GM08714 (cell line): ENCODE data around the gene TGM1.
"Not testable (repeated sequence)": the region's sequence is repeated elsewhere in the genome, so short reads cannot be mapped to it uniquely, and the experiment has no call there.

Source experiments
- H3K4me3 ChIP-seq: fragments of 200-500 bp; sonication (Bioruptor generic); 2 replicates; pipeline ENCODE4 v1.5.1; 2014; ENCODE audit warnings: mild to moderate bottlenecking, low read length, inconsistent platforms
- ZNF274 ChIP-seq: IDR thresholded peaks from 2 replicates; pipeline ENCODE4 v1.6.1; 2012; ENCODE audit warnings: mild to moderate bottlenecking, low read depth, low read length

The TGM1 gene

DNA sequence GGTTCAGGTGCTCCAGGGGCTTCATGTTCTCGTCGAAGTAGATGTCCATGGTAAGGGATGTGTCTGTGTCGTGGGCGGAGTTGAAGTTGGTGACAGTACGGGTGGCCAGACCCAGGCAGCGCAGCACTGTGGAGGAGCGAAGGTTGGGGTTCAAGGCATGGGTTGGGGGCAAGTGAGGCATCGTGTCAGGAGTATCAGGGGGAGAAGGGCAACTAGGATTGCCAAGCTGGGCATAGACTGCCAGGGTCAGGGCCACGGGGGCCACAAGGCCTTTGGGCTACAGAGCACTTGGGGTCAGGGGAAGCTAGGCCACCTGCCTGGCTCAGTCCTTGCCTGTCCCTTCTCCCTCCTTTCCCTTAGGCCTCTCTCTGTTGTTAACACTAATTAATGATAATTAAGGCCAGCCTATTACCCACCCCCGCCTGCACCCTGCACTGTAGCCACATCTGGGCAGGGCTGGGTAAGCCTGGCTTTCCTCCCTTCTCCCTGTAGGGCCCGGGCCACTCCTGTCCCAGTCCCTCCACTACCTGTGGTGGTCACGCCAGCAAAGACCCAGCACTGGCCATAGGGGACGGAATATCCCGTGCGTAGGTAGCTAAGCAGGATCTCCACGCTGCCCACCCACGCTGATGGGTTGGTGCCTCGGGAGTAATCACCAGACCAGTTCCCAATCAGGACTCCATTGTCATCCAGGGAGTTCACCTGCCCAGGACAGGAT, 4.3 kb downstream of the TGM1 start:
- no peak overlapping the region for H3K4me3 ChIP-seq
- TF ChIP-seq ZNF274, result no peak

DNA sequence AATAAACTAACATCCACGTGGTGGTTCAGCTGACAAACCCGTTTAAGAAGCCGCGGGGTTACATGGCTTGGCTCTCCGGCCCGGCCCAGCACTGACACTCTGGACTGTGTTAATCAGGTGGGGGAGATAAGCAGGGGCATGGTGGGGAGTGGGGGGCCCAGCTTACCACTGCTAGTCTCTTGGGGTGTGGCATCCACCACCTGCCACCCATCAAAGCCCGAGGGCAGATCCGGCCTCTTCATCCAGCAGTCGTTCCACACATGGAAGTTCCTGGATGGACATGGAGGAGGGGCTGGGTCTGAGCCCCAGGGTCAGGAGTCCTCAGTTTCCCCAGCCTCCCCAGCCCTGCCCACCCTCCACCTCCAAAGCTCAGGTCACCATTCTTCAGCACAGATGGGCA, 4.9 kb downstream of the TGM1 start:
- no peak overlapping the region for H3K4me3 ChIP-seq
- no peak for TF ChIP-seq ZNF274

DNA sequence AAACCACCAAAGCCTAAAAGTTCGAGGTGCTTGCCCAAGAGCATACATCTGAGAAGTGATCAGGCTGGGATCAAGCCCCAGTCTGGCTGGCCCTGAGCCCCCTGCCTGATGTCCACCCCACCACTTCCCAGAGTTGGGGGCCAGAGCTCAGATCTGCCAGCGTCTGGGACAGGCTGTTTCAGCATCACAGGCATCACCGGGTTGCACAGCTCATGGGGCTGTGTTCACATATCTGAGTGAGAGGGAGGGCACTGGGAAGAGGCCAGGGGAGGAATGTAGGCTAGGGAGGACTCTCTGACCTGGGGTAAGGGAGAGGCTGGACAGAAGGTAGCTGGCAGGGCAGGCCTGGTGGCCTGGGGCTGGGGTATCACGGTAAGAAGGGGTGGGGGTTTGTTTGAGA, 6.0 kb downstream of the TGM1 start:
- no peak overlapping the region for H3K4me3 ChIP-seq
- no peak for TF ChIP-seq ZNF274

DNA sequence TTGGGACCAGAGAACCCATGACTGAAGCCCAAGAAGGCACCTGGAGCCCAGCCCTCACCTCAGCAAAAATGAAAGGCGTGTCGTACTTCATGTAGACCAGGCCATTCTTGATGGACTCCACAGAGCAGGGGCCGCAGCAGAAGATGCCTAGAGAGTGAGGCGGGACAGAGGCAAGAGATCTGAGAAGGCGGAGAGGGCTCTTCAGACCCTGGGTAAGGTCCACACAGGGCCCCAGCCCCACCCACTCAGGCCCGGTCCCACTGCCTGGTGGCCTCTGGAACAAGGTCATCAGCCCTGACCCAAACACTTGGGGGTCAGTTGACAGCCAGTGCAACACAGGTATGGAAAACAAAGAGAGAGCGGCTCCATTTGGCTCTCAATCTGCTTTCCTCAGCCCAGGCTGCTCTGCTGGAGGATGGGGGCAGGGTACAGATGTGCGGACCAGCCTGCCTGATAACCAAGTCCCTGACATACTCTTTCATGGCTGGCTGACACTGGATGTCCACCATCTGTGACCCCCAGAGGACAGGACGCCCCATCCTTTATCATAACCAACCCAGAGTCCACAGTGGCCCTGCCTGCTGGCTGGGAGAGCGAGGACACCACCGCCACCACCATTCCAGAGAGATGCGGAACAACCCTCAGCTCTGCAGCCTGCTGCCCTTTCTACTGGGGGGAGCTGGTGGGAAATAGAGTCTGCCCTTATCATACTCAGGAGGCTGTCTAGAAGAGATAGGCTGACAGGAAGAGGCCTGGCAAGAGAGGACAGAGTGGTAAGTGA, 6.9 kb downstream of the TGM1 start:
- TF ChIP-seq ZNF274, result no peak
- no peak overlapping the region for H3K4me3 ChIP-seq

DNA sequence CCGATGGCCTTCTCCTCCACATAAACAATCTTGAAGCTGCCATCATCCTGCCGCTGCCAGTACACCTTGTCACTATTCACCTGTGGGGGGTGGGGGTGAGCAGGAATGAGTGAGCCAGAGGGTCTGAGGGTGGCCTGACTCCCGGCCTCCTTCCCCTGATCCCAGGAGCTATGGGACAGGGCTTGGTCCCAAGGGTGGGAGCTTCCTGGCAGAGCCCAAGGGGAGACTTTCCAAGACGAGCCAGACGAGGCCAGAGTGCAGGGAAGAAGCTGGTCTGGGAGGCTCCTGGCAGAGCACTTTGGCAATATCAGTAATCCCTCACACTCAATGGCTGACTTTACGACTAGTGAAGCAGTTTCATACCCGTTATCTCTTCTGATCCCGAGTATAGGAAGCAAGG, 7.5 kb downstream of the TGM1 start:
- TF ChIP-seq ZNF274, result no peak
- H3K4me3 ChIP-seq, result no peak overlapping the region

DNA sequence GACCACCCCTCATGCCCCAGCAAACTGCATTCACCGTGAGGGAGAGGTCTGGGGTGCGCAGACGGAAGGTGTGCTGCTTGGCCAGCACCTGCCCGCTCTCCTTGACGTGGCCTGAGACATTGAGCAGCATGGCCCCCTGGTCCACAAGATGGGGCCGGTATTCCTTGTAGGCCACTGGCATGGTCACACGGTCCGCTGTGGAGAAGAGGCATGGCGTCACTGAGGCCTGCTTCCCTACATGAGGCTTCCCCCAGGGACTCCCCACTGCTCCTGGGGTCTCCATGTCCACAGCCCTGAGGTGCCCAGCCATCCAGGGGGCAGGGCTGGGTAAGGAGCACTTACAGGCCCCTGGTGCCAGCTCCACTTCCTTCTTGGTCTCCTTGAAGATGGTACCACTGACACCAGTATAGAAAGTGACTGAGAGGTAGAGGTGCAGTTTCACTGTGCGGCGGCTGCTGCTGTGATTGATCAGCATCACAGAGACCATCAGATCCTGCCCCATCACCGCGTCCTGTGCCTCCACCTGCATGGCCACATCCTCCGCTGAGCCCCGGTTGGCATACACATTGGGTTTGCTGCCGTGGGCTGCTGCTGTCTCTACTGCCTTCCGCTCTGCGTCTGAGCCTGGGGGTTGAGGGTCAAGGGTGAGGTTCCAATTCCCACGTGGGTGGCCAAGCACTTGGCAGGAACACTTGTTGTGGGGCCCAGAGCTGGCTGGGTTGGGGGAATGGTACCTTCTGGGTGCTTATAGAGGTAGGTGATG, 8.2 kb downstream of the TGM1 start:
- no peak for TF ChIP-seq ZNF274
- H3K4me3 ChIP-seq, result no peak overlapping the region

DNA sequence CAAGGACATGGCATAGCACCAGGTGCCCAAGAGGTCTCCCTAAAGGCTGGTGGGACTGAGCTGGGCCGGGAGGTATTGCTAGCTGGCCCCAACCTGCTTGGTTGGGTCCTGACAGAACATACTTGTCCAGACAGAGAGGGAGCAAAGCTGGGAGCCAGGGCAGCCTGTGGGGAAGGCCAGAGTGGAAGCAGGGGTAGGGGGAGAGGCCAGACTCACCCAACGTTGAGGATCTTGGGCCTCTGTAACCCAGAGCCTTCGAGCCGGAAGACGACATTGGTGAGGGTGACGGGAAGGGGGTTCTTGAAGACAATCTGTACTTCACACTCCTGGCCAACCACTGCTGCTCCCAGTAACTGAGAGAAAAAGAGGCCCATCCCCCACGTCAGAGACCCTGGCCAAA, 9.0 kb downstream of the TGM1 start:
- TF ChIP-seq ZNF274, result no peak
- no peak overlapping the region for H3K4me3 ChIP-seq

DNA sequence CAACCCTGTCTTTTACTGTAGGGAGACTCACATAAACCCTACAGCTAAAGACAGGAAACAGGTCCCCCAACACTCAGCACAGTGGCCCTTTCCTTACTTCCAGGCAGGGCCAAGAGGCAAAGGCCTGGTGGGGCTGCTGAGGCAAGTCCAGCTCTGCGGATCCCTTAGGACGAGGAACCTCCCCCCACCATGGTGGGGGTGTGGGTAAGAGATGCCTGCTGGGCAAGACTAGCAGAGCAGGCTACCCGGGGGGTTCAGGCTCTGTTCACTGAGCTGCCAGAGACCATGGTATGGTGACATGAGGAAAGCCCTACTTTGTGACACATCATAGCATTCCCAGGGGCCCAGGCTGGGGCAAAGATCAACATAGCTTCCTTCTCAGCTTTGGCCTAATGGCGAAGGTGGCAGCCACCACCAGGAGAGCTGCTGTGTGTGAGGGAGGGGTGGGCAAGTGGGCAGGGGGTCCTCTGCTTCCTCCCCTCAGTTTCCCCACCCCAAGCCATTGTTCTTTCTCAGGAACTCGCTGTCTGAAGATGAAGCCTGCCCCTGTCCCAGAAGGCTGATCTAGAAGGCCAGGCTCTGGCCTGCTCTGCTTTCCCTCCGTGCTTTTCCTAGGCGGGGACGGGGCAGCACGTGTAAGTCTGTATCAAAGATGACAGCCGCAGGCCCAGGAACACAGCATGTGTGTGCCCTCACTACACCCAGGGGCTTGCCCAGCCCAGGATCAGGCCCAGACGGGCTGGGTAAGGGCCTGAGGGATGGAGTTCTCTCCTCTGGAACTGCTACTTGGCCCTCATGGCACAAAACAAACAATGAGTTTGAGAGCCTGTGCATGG, 10.5 kb downstream of the TGM1 start:
- H3K4me3 ChIP-seq, result no peak overlapping the region
- no peak for TF ChIP-seq ZNF274

DNA sequence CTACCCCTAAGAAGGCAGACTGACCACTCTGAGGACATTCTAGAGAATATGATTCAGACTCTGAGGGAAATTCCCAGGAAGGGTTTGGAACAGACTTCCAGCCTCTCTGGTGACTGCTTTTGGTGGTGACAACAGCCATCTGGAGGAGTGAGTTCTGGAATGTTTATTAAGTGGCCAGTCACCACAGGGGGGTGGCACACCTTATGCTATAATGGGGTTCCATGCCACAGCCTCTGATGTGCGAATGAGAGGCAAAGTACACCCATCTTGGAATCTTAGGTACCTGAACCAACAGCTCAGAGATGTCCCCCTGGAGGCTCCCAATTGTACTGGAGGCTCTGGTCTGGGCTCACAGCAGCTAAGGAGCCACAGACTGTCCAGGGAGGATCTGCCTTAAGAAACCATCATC, 11.1 kb downstream of the TGM1 start:
- no peak for TF ChIP-seq ZNF274
- no peak overlapping the region for H3K4me3 ChIP-seq

DNA sequence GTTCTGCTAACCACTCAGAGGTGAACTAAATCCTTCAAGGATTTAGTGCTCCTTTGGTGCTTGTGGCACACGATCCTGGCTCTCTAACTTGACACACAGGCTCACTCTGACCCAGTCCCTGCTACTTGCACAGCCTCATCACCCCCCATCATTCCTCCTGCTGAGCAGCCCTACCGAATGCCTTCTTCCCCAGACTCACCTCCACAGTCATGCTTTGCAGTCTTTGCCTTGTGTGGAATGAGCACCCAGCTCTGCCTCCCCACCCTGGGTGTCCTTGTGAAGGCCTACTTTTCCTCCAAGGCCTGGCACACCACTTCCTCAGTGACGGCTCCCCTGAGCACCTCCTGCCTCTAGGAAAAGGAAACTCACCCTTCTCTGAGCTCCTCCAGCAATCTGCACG, 12.6 kb downstream of the TGM1 start:
- no peak overlapping the region for H3K4me3 ChIP-seq
- no peak for TF ChIP-seq ZNF274

DNA sequence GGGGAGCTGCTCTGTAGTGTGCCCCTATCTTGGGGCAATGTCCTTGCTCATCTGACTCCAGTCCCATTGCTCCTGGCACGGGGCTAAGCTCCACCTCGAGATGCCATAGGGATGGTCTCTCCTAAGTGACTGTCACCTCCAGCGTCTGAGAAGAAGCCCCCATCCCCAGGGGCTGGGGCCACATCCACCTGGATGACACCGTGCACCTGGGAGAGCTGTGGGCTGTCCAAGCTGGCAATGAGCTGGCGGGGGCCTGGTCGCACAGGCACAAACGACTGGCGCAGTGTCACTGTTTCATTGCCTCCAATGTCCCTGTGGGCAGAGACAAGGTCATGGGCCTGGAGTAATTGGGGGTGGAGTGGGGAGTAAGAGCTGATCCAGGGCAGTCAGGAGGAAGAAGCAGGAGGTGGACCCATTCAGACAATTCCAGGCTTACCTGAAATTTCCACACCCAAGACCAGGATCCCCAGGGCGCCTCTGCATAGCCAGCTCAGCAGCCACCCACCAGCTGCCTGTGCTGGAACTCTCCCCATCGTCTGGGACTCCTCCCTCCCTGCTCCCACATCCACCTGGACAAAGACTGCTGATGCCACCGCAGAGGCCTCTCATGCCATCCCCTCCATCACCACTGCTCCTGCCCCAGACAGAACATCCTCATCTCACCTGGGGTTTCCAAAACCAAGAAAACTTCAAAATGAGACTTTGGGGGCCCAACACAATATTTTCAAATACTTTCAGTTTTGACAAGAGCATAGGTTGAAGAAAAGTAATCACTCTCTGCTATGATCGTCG, 13.6 kb downstream of the TGM1 start:
- H3K4me3 ChIP-seq, result no peak overlapping the region
- no peak for TF ChIP-seq ZNF274

DNA sequence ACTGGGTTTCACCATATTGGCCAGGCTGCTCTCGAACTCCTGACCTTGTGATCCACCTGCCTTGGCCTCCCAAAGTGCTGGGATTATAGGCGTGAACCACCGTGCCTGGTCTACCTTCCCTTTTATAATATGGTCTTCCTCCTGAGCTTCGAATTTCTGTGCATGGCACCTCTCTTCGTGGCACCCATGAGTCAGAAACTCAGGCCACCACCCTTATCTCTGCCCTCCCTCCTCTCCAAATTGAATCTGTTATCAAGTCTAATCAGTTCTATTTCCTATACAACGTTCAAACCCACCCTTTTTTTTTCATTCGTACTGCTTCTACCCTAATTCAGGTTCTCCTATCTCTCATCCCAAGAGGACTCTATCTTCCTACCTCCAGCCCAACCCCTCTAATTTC, 15.6 kb downstream of the TGM1 start:
- no peak overlapping the region for H3K4me3 ChIP-seq
- TF ChIP-seq ZNF274, result no peak

DNA sequence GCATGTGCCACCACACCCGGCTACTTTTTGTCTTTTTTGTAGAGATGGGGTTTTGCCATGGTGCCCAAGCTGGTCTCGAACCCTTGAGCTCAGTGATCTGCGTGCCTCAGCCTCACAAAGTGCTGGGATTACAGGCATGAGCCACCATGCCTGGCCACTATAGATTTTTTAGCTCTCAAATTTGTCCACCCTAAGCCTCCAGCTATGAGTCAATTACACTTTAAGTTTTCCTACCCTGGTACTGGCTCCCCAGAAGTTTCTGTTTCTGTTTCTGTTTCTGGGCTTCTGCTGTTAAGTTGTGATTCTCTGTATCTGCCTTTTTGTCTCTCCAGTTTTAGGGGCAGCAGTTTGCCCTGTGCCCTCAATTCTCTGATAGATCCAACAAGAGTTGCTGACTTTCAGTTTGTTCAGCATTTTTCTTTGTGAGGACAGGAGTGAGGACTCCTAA, 16.2 kb downstream of the TGM1 start:
- no peak for TF ChIP-seq ZNF274
- peak overlapping the region; percentile 10; the same call in 1 of the 2 replicates for H3K4me3 ChIP-seq

DNA sequence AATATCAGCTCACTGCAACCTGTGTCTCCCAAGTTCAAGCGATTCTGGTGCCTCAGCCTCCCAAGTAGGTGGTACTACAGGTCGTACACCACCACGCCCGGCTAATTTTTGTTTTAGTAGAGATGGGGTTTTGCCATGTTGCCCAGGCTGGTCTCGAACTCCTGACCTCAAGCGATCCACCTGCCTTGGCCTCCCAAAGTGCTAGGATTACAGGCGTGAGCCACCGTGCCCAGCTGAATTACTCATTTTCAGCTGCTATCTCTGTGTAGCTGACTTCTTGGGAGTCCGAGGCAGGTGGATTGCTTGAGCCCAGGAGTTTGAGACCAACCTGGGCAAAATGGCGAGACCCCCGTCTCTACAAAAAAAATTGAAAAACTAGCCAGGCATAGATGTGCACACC, 17.6 kb downstream of the TGM1 start:
- not testable (repeated sequence) for H3K4me3 ChIP-seq
